H1 (cell line): ENCODE results near the gene TBX18. TPM values are rescaled to one million over a fixed set of nuclear protein-coding genes. Genes with fewer than 3 reads are reported as not detected.

Experiments
- CTCF ChIA-PET: fragments of 300-600 bp; sonication (Branson Sonifier 250); formaldehyde crosslinking; loops from one replicate; lab custom pipeline; 2021; ENCODE audit not compliant: partially characterized antibody; lab: Charles Lee
- POLR2A ChIA-PET: fragments of 300-600 bp; sonication (Branson Sonifier 250); formaldehyde crosslinking; loops from one replicate; lab custom pipeline; 2021; ENCODE audit warnings: inconsistent platforms; ENCODE audit not compliant: partially characterized antibody; lab: Charles Lee
- DNase-seq, 2 experiments: peaks; one replicate each; pipeline versions ENCODE4 v3.0.0 to v3.0.0-alpha.2; 2010 to 2022; ENCODE audit warnings: low spot score in 2 of 2, low read depth in 1 of 2, mixed read lengths in 1 of 2
- FAIRE-seq: peaks from 2 replicates; lab custom pipeline; 2011; peaks lifted over from hg19 to GRCh38; lab: Jason Lieb, UNC
- H2AFZ ChIP-seq: 2 replicates; pipeline ENCODE4 v1.8.1; 2012; ENCODE audit warnings: low read length, inconsistent platforms
- H2AK5ac ChIP-seq: 2 replicates; pipeline ENCODE4 v1.6.1; 2013; ENCODE audit warnings: low read depth, low read length
- H2BK120ac ChIP-seq: replicated peaks from 2 replicates; pipeline ENCODE3; 2013; ENCODE audit warnings: low read depth, low read length, inconsistent platforms
- H2BK12ac ChIP-seq: 2 replicates; pipeline ENCODE4 v1.6.1; 2013; ENCODE audit warnings: low read depth, low read length
- H2BK15ac ChIP-seq: 2 replicates; pipeline ENCODE4 v1.6.1; 2013; ENCODE audit warnings: low read length
- H2BK20ac ChIP-seq: 2 replicates; pipeline ENCODE4 v1.6.1; 2013; ENCODE audit warnings: low read length
- H2BK5ac ChIP-seq: 2 replicates; pipeline ENCODE4 v1.6.1; 2013; ENCODE audit warnings: low read depth, low read length
- H3K14ac ChIP-seq: 2 replicates; pipeline ENCODE4 v1.6.1; 2013; ENCODE audit warnings: inconsistent platforms; ENCODE audit not compliant: insufficient read length
- H3K18ac ChIP-seq: 2 replicates; pipeline ENCODE4 v1.6.1; 2013; ENCODE audit warnings: low read length; ENCODE audit errors: extremely low read depth
- H3K23ac ChIP-seq: 2 replicates; pipeline ENCODE4 v1.6.1; 2013; ENCODE audit warnings: inconsistent platforms; ENCODE audit not compliant: insufficient read length
- H3K23me2 ChIP-seq: 2 replicates; pipeline ENCODE4 v1.6.1; 2013; ENCODE audit warnings: low read depth, low read length
- H3K27ac ChIP-seq: 2 replicates; pipeline ENCODE4 v1.6.1; 2011; ENCODE audit warnings: low read depth, low read length, inconsistent platforms
- H3K27me3 ChIP-seq, 4 experiments: replicated peaks in 1 of 4; 1 replicate in 1 of 4; 2 replicates in 3 of 4; pipeline versions ENCODE4 v1.6.1 to v1.8.1; 2011 to 2013; ENCODE audit warnings: low read length in 3 of 4, mild to moderate bottlenecking in 3 of 4, inconsistent platforms in 2 of 4, mixed read lengths in 2 of 4, moderate library complexity in 1 of 4; ENCODE audit not compliant: control insufficient read depth in 3 of 4, insufficient read depth in 3 of 4; ENCODE audit errors: extremely low read depth in 1 of 4
- H3K36me3 ChIP-seq, 4 experiments: 2 replicates each; pipeline versions ENCODE4 v1.6.1 to v1.8.1; 2011 to 2013; ENCODE audit warnings: mild to moderate bottlenecking in 4 of 4, low read length in 3 of 4, moderate library complexity in 2 of 4, control low read depth in 1 of 4, inconsistent platforms in 1 of 4; ENCODE audit not compliant: insufficient read depth in 4 of 4, control insufficient read depth in 2 of 4
- H3K4ac ChIP-seq: replicated peaks from 2 replicates; pipeline ENCODE3; 2013; ENCODE audit warnings: low read length, low read depth, mixed read lengths, inconsistent platforms; ENCODE audit not compliant: insufficient read length
- H3K4me1 ChIP-seq, 4 experiments: replicated peaks in 1 of 4; 1 replicate in 1 of 4; 2 replicates in 3 of 4; pipeline versions ENCODE4 v1.6.1 to v1.8.1; 2011 to 2013; ENCODE audit warnings: low read length in 3 of 4, inconsistent platforms in 2 of 4, mixed read lengths in 1 of 4; ENCODE audit not compliant: insufficient read depth in 4 of 4, control insufficient read depth in 3 of 4
- H3K4me2 ChIP-seq, 2 experiments: 2 replicates each; pipeline versions ENCODE4 v1.6.1 to v1.8.1; 2011 to 2013; ENCODE audit warnings: low read depth in 2 of 2, low read length in 2 of 2, control low read depth in 1 of 2, inconsistent platforms in 1 of 2, mild to moderate bottlenecking in 1 of 2; ENCODE audit not compliant: insufficient read depth in 1 of 2
- H3K4me3 ChIP-seq, 4 experiments: fragments of 200-600, 300-600 bp in 1 of 4; sonication (generic), shearing (Covaris generic), sonication (Bioruptor Twin) in 1 of 4; 2 replicates each; pipeline versions ENCODE4 v1.5.1 to v1.8.1; 2011 to 2016; ENCODE audit warnings: low read length in 4 of 4, low read depth in 3 of 4, control low read depth in 2 of 4, inconsistent platforms in 2 of 4, mild to moderate bottlenecking in 2 of 4, mixed read lengths in 1 of 4, moderate library complexity in 1 of 4; ENCODE audit not compliant: insufficient read depth in 2 of 4; ENCODE audit errors: extremely low read depth in 1 of 4
- H3K56ac ChIP-seq: replicated peaks from 2 replicates; pipeline ENCODE3; 2013; ENCODE audit warnings: low read depth, mild to moderate bottlenecking, mixed read lengths, low read length, inconsistent platforms; ENCODE audit not compliant: insufficient read length
- H3K79me1 ChIP-seq: 2 replicates; pipeline ENCODE4 v1.6.1; 2013; ENCODE audit warnings: low read depth, low read length, control low read depth
- H3K79me2 ChIP-seq, 2 experiments: 2 replicates each; pipeline versions ENCODE4 v1.6.1 to v1.8.1; 2012 to 2013; ENCODE audit warnings: low read length in 2 of 2, mild to moderate bottlenecking in 2 of 2, inconsistent platforms in 1 of 2; ENCODE audit not compliant: insufficient read depth in 2 of 2, control insufficient read depth in 1 of 2
- H3K9ac ChIP-seq, 4 experiments: replicated peaks in 1 of 4; 1 replicate in 1 of 4; 2 replicates in 3 of 4; pipeline versions ENCODE4 v1.6.1 to v1.8.1; 2011 to 2013; ENCODE audit warnings: low read depth in 3 of 4, low read length in 3 of 4, control low read depth in 2 of 4, mild to moderate bottlenecking in 2 of 4, moderate library complexity in 2 of 4, inconsistent platforms in 1 of 4; ENCODE audit errors: extremely low read depth in 1 of 4
- H3K9me3 ChIP-seq, 2 experiments: 2 replicates each; pipeline versions ENCODE4 v1.6.1 to v1.8.1; 2012 to 2013; ENCODE audit warnings: mild to moderate bottlenecking in 2 of 2, moderate library complexity in 2 of 2, control low read depth in 1 of 2, inconsistent platforms in 1 of 2, low read depth in 1 of 2, low read length in 1 of 2, mixed read lengths in 1 of 2; ENCODE audit not compliant: insufficient read depth in 2 of 2
- H4K20me1 ChIP-seq, 2 experiments: replicated peaks in 1 of 2; 2 replicates each; pipeline versions ENCODE3 to v1.8.1; 2011 to 2013; ENCODE audit warnings: inconsistent platforms in 2 of 2, low read length in 2 of 2, mild to moderate bottlenecking in 1 of 2; ENCODE audit not compliant: insufficient read depth in 2 of 2, control insufficient read depth in 1 of 2
- H4K5ac ChIP-seq: 2 replicates; pipeline ENCODE4 v1.6.1; 2013; ENCODE audit warnings: low read length, low read depth, mixed read lengths, inconsistent platforms; ENCODE audit not compliant: insufficient read length
- H4K8ac ChIP-seq: 2 replicates; pipeline ENCODE4 v1.8.0; 2013; ENCODE audit warnings: mild to moderate bottlenecking, moderate library complexity, low read length, inconsistent platforms; ENCODE audit not compliant: insufficient read depth; ENCODE audit errors: extremely low read depth
- H4K91ac ChIP-seq: replicated peaks from 2 replicates; pipeline ENCODE3; 2013; ENCODE audit warnings: low read length, mixed read lengths, inconsistent platforms; ENCODE audit not compliant: insufficient read length
- BRCA1 ChIP-seq: IDR thresholded peaks from 2 replicates; pipeline ENCODE4 v1.6.1; 2012; ENCODE audit warnings: low read depth, low read length, improper control_type of control experiment
- CHD2 ChIP-seq: IDR thresholded peaks from 2 replicates; pipeline ENCODE4 v1.6.1; 2012; ENCODE audit warnings: low read length, improper control_type of control experiment
- CTCF ChIP-seq, 3 experiments: IDR thresholded peaks; 1 replicate in 2 of 3; 2 replicates in 1 of 3; pipeline versions ENCODE4 v1.5.1 to v1.6.1; 2011; ENCODE audit warnings: low read length in 3 of 3, mild to moderate bottlenecking in 3 of 3, inconsistent platforms in 2 of 3, low read depth in 1 of 3, moderate library complexity in 1 of 3; ENCODE audit not compliant: insufficient read depth in 1 of 3; ENCODE audit errors: control extremely low read depth in 1 of 3
- HDAC6 ChIP-seq: IDR thresholded peaks from one replicate; pipeline ENCODE4 v1.7.1; 2012; ENCODE audit warnings: low read depth, mild to moderate bottlenecking, inconsistent platforms, low read length, moderate library complexity
- KDM4A ChIP-seq: IDR thresholded peaks from one replicate; pipeline ENCODE4 v1.7.1; 2012; ENCODE audit warnings: low read depth, mild to moderate bottlenecking, moderate library complexity, low read length, inconsistent platforms; ENCODE audit not compliant: severe bottlenecking
- MAX ChIP-seq: IDR thresholded peaks from 2 replicates; pipeline ENCODE4 v1.6.1; 2012; ENCODE audit warnings: inconsistent platforms
- PHF8 ChIP-seq: fragments of 200-600 bp; sonication (generic); conservative IDR thresholded peaks from 2 replicates; pipeline ENCODE4 v1.7.1; 2012; ENCODE audit warnings: low read depth, mild to moderate bottlenecking, inconsistent platforms, low read length, moderate library complexity
- SAP30 ChIP-seq: fragments of 300-600 bp; sonication (generic); IDR thresholded peaks from 2 replicates; pipeline ENCODE4 v1.7.1; 2012; ENCODE audit warnings: low read length, moderate library complexity, mild to moderate bottlenecking, inconsistent platforms; ENCODE audit not compliant: insufficient read depth, insufficient replicate concordance
- TAF7 ChIP-seq: optimal IDR thresholded peaks from 2 replicates; pipeline ENCODE3; 2011; ENCODE audit warnings: low read depth, mild to moderate bottlenecking, inconsistent platforms, low read length, moderate library complexity, borderline replicate concordance
- TCF12 ChIP-seq: IDR thresholded peaks from 2 replicates; pipeline ENCODE4 v1.6.1; 2011; ENCODE audit warnings: low read depth, mild to moderate bottlenecking, low read length
- YY1 ChIP-seq: IDR thresholded peaks from 2 replicates; pipeline ENCODE4 v1.6.1; 2011; ENCODE audit warnings: low read depth, mild to moderate bottlenecking, low read length
- ZNF274 ChIP-seq: IDR thresholded peaks from 2 replicates; pipeline ENCODE4 v1.7.0; 2012; ENCODE audit warnings: low read length, borderline replicate concordance; ENCODE audit errors: extremely low read depth
- WGBS, 2 experiments: shearing (Covaris generic) in 1 of 2; methylation state at CpG; one replicate each; pipeline versions ENCODE4 v1.1.6 to v1.1.7; 2013 to 2015; ENCODE audit warnings: low lambda C conversion rate in 2 of 2, mixed read lengths in 2 of 2, inconsistent platforms in 1 of 2, low coverage in 1 of 2, missing lambda C conversion rate in 1 of 2; ENCODE audit not compliant: insufficient replicate concordance in 2 of 2, insufficient coverage in 1 of 2, insufficient read length in 1 of 2; ENCODE audit errors: extremely low coverage in 1 of 2, missing lambda C conversion rate in 1 of 2; 5-methylcytosine and 5-hydroxymethylcytosine counted together
- polyA plus RNA-seq, 7 experiments: library from polyadenylated mRNA; depleted of rRNA in 3 of 7; stranded (reverse) in 5 of 7; unstranded in 2 of 7; fragments of >200 nt in 5 of 7; fragments of 200-250 nt in 2 of 7; gene quantifications; 1 replicate in 5 of 7; 2 replicates in 1 of 7; 4 replicates in 1 of 7; pipeline versions ENCODE4 v1.2.1 to v1.2.3, GENCODE V29; 2011 to 2013; ENCODE audit warnings: missing spikeins in 2 of 7, mixed read lengths in 2 of 7
- total RNA-seq: library from RNA; stranded (reverse); fragmentation: NEBNext Ultra II Directional; extraction: Animal tissue kit (Norgen Biotek cat#: 25700); gene quantifications from 2 replicates; pipeline ENCODE4 v1.2.1, GENCODE V29; 2021

TBX18 gene
- total and polyA plus RNA-seq, 2 of the 8 experiments (the other 6 are each of a cell fraction or from before 2014, with no cell fraction given) = 0.02 TPM; not detected in 1

GRCh38 chr6:84805145-84805544 lies 40.7 kb upstream of the TBX18 start:
- Histone ChIP-seq H2BK20ac (no peak overlapping the region), H2AK5ac (no peak overlapping the region), H4K5ac (no peak overlapping the region), H3K36me3 (no peaks in the 10 kb centered on the region), H2BK12ac (no peak overlapping the region), H4K20me1 (no peaks in the 10 kb centered on the region), H2AFZ (no peak overlapping the region), H3K27me3 (no peaks in the 10 kb centered on the region), H3K27ac (no peak overlapping the region), H3K9me3 (no peaks in the 10 kb centered on the region), H3K4me1 (no peaks in the 10 kb centered on the region), H3K79me2 (no peaks in the 10 kb centered on the region), H2BK15ac (no peak overlapping the region), H3K56ac (no peak overlapping the region), H3K4ac (no peak overlapping the region), H3K9ac (no peak overlapping the region), H3K14ac (no peak overlapping the region), H4K91ac (no peak overlapping the region), H3K23ac (no peak overlapping the region), H3K18ac (no peak overlapping the region), H2BK5ac (no peak overlapping the region), H3K79me1 (no peaks in the 10 kb centered on the region), H3K23me2 (no peaks in the 10 kb centered on the region), H3K4me2 (no peak overlapping the region), H3K4me3 (no peak overlapping the region), H2BK120ac (no peak overlapping the region), H4K8ac (no peak overlapping the region)
- 83% methylated on average over 1 of the region's 1 CpG; no CpG with 5 or more reads in 1 of the 2 experiments for WGBS, 2 experiments
- ChIA-PET POLR2A (no interaction called here), CTCF (no interaction called here)
- FAIRE-seq (no peak), DNase-seq (no peak)
- TF ChIP-seq CTCF (IDR thresholded peaks at IDR 0.05; ENCODE audit: control extremely low read depth in 1 of 3, insufficient read depth in 1 of 3, low read depth in 1 of 3, low read length in 3 of 3) (no peak), TCF12 (no peak), TAF7 (no peak), KDM4A (no peak), BRCA1 (no peak), PHF8 (no peak), SAP30 (no peak), ZNF274 (no peak), CHD2 (no peak), MAX (no peak), YY1 (no peak), HDAC6 (no peak)
